HEK293 (cell line): ENCODE measurements around the gene SLIT1.

Source experiments
- ZBTB1 ChIP-seq: fragments of 450-650 bp; formaldehyde crosslinking; IDR thresholded peaks from 2 replicates; pipeline ENCODE4 v1.5.1; 2016; ENCODE audit warnings: missing biosample characterization, missing genetic modification characterization
- TF ChIP-seq, protein P1 (sequence below): fragments of 450-650 bp; formaldehyde crosslinking; IDR thresholded peaks from 2 replicates; pipeline ENCODE4 v1.5.1; 2016; ENCODE audit warnings: missing biosample characterization, missing genetic modification characterization

DNA sequence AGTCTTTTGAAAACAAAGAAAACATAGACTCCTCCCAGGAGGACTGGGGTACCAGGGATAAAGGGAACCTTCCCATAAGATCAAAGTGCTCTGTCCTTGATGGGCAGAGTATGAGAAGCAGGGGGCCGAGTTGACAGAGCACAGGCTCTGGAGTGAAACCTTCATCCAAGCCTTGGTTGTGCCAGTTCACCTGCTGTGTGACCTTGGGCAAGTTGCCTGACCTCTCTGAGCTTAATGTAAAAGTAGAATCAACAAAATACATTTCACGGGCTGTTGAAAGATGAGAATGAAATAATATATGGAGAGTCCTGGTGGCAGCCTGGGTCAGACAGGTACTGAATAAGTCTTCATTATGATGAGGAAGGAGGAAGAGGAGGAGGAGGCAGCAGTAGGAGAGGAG is 69.9 kb downstream of the SLIT1 start:
- TF ChIP-seq, protein P1, sequence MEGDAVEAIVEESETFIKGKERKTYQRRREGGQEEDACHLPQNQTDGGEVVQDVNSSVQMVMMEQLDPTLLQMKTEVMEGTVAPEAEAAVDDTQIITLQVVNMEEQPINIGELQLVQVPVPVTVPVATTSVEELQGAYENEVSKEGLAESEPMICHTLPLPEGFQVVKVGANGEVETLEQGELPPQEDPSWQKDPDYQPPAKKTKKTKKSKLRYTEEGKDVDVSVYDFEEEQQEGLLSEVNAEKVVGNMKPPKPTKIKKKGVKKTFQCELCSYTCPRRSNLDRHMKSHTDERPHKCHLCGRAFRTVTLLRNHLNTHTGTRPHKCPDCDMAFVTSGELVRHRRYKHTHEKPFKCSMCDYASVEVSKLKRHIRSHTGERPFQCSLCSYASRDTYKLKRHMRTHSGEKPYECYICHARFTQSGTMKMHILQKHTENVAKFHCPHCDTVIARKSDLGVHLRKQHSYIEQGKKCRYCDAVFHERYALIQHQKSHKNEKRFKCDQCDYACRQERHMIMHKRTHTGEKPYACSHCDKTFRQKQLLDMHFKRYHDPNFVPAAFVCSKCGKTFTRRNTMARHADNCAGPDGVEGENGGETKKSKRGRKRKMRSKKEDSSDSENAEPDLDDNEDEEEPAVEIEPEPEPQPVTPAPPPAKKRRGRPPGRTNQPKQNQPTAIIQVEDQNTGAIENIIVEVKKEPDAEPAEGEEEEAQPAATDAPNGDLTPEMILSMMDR (tag by site-specific recombination): no peak
- TF ChIP-seq ZBTB1 (tag by site-specific recombination): no peak
